Activated T-helper 1 cell treated with anti-CD3 and anti-CD28 coated beads, Interleukin-12 subunit alpha, Interleukin-12 subunit beta, Interleukin-2, Interleukin-4 antibody, amounts not matched to agents 30 ng/mL and 10 ng/mL and 1 ng/mL, durations not matched to agents 14 hours and 24 hours and 36 hours (primary cell): Measurements from ENCODE around the gene COX11. TPM values are rescaled to one million over a fixed set of nuclear protein-coding genes. Genes with fewer than 3 reads are reported as not detected.

Experiments used
- DNase-seq: peaks from one replicate; pipeline ENCODE4 v3.0.0; 2021; ENCODE audit warnings: low spot score
- H3K27ac Mint-ChIP-seq: one replicate; pipeline ENCODE4 v1.8.0; 2021; ENCODE audit warnings: mild to moderate bottlenecking, mixed read lengths
- H3K27me3 Mint-ChIP-seq: one replicate; pipeline ENCODE4 v1.8.0; 2022; ENCODE audit warnings: mild to moderate bottlenecking, moderate library complexity, mixed read lengths; ENCODE audit not compliant: insufficient read depth
- H3K36me3 Mint-ChIP-seq: one replicate; pipeline ENCODE4 v1.8.0; 2021; ENCODE audit warnings: low read depth, mixed read lengths
- H3K4me1 Mint-ChIP-seq: one replicate; pipeline ENCODE4 v1.8.0; 2021; ENCODE audit warnings: low read depth, mixed read lengths
- H3K4me3 Mint-ChIP-seq: one replicate; pipeline ENCODE4 v1.8.0; 2021; ENCODE audit warnings: mild to moderate bottlenecking, moderate library complexity, mixed read lengths
- H3K9me3 Mint-ChIP-seq: one replicate; pipeline ENCODE4 v1.8.0; 2021; ENCODE audit warnings: mixed read lengths
- intact Hi-C: fragments of 100-400 bp; cut with micrococcal nuclease; formaldehyde crosslinking; loops from one replicate; pipeline ENCODE4 v1.15.1; 2024
- total RNA-seq: library from RNA; stranded (reverse); gene quantifications from 2 replicates; pipeline ENCODE4 v1.2.3, GENCODE V29; 2022

Gene COX11
- total RNA-seq, 1 donor from 2014 or later: 45.0 TPM

GRCh38 chr17:54977744-54978143 is 9.3 kb upstream of the COX11 start:
- intact Hi-C loops: no loop called here
- Mint-ChIP-seq H3K4me1 (peaks cover 6% of the 10 kb centered on the region), H3K9me3 (peaks cover 19% of the 10 kb centered on the region), H3K27me3 (peaks cover 2% of the 10 kb centered on the region), H3K36me3 (peaks cover 2% of the 10 kb centered on the region), H3K27ac (no peak overlapping the region), H3K4me3 (no peak overlapping the region)
- no peak for DNase-seq

GRCh38 chr17:54976316-54976715 is 7.9 kb upstream of the COX11 start:
- peaks cover 15% of the 10 kb centered on the region for H3K9me3 Mint-ChIP-seq
- intact Hi-C loops: no loop called here

GRCh38 chr17:54974759-54975158 is 6.3 kb upstream of the COX11 start:
- Mint-ChIP-seq H3K36me3 (peaks cover 2% of the 10 kb centered on the region), H3K9me3 (peaks cover 7% of the 10 kb centered on the region), H3K27me3 (peaks cover 2% of the 10 kb centered on the region), H3K4me1 (peaks cover 11% of the 10 kb centered on the region), H3K27ac (no peak overlapping the region), H3K4me3 (no peak overlapping the region)
- no peak for DNase-seq
- intact Hi-C loops: no loop called here

More at GRCh38 chr17:54976316-54976715, 7.9 kb upstream of the COX11 start:
- peaks cover 2% of the 10 kb centered on the region for H3K27me3 Mint-ChIP-seq
- no peak overlapping the region for H3K4me3 Mint-ChIP-seq
- H3K27ac Mint-ChIP-seq: no peak overlapping the region
- DNase-seq: no peak
- peaks cover 11% of the 10 kb centered on the region for H3K4me1 Mint-ChIP-seq
- H3K36me3 Mint-ChIP-seq: peaks cover 2% of the 10 kb centered on the region

- H3K4me1 Mint-ChIP-seq: peaks cover 4% of the 10 kb centered on the region
- no peaks in the 10 kb centered on the region for H3K9me3 Mint-ChIP-seq
- intact Hi-C loops: no loop called here
- no peak for DNase-seq
- H3K36me3 Mint-ChIP-seq: no peaks in the 10 kb centered on the region
- H3K27me3 Mint-ChIP-seq: peaks cover 2% of the 10 kb centered on the region
- no peak overlapping the region for H3K27ac Mint-ChIP-seq
- H3K4me3 Mint-ChIP-seq: no peak overlapping the region
Observed at GRCh38 chr17:54972406-54973138, 4.1 kb upstream of the COX11 start.

- no peak for DNase-seq
- Mint-ChIP-seq H3K36me3 (no peaks in the 10 kb centered on the region), H3K27ac (no peak overlapping the region), H3K4me3 (no peak overlapping the region), H3K9me3 (no peaks in the 10 kb centered on the region), H3K4me1 (peaks cover 8% of the 10 kb centered on the region), H3K27me3 (peaks cover 2% of the 10 kb centered on the region)
- intact Hi-C loops: no loop called here
Observed at GRCh38 chr17:54971901-54972300, 3.4 kb upstream of the COX11 start.

GRCh38 chr17:54971147-54971546 is 2.7 kb upstream of the COX11 start:
- no peaks in the 10 kb centered on the region for H3K9me3 Mint-ChIP-seq
- H3K4me3 Mint-ChIP-seq: no peak overlapping the region
- H3K27me3 Mint-ChIP-seq: peaks cover 2% of the 10 kb centered on the region
- intact Hi-C loops: no loop called here
- peaks cover 16% of the 10 kb centered on the region for H3K4me1 Mint-ChIP-seq
- H3K27ac Mint-ChIP-seq: no peak overlapping the region
- DNase-seq: no peak
- no peaks in the 10 kb centered on the region for H3K36me3 Mint-ChIP-seq

- Mint-ChIP-seq H3K36me3 (peaks cover 4% of the 10 kb centered on the region), H3K27me3 (peaks cover under 1% of the 10 kb centered on the region), H3K4me3 (peak overlapping the region; percentile 11), H3K9me3 (no peaks in the 10 kb centered on the region), H3K27ac (no peak overlapping the region), H3K4me1 (peaks cover 20% of the 10 kb centered on the region)
- intact Hi-C loops: loop anchor here (1.0 to 2.0 kb wide), 2 partner anchors 294 to 781 kb away; partner anchors contain the start of genes HLF and PCTP
- DNase-seq: no peak
Observed at GRCh38 chr17:54969658-54970572, 1.5 kb upstream of the COX11 start.

- peak; percentile 24 for DNase-seq
- H3K4me1 Mint-ChIP-seq: peaks cover 20% of the 10 kb centered on the region
- no peak overlapping the region for H3K4me3 Mint-ChIP-seq
- no peaks in the 10 kb centered on the region for H3K27me3 Mint-ChIP-seq
- H3K9me3 Mint-ChIP-seq: no peaks in the 10 kb centered on the region
- intact Hi-C loops: loop anchor here (1.0 to 2.0 kb wide), 8 partner anchors 69 to 782 kb away; partner anchors contain the start of genes HLF and PCTP
- H3K36me3 Mint-ChIP-seq: peaks cover 4% of the 10 kb centered on the region
- H3K27ac Mint-ChIP-seq: no peak overlapping the region
Observed at GRCh38 chr17:54968988-54969332, 506 bp upstream of the COX11 start.

- intact Hi-C loops: loop anchor here (1.0 to 2.0 kb wide), 8 partner anchors 67 to 783 kb away; partner anchors contain the start of genes PCTP and TOM1L1
- H3K4me1 Mint-ChIP-seq: peaks cover 20% of the 10 kb centered on the region
- no peak overlapping the region for H3K4me3 Mint-ChIP-seq
- no peak for DNase-seq
- no peaks in the 10 kb centered on the region for H3K27me3 Mint-ChIP-seq
- no peak overlapping the region for H3K27ac Mint-ChIP-seq
- H3K9me3 Mint-ChIP-seq: no peaks in the 10 kb centered on the region
- H3K36me3 Mint-ChIP-seq: peaks cover 6% of the 10 kb centered on the region
Observed at GRCh38 chr17:54967621-54968261, 713 bp downstream of the COX11 start.

- no peaks in the 10 kb centered on the region for H3K4me1 Mint-ChIP-seq
- DNase-seq: no peak
- intact Hi-C loops: no loop called here
- H3K36me3 Mint-ChIP-seq: peaks cover 19% of the 10 kb centered on the region
- no peaks in the 10 kb centered on the region for H3K27me3 Mint-ChIP-seq
- no peak overlapping the region for H3K4me3 Mint-ChIP-seq
- no peak overlapping the region for H3K27ac Mint-ChIP-seq
- H3K9me3 Mint-ChIP-seq: no peaks in the 10 kb centered on the region
Observed at GRCh38 chr17:54956791-54957190, 11.7 kb downstream of the COX11 start.

- H3K4me3 Mint-ChIP-seq: no peak overlapping the region
- peaks cover 3% of the 10 kb centered on the region for H3K27me3 Mint-ChIP-seq
- H3K36me3 Mint-ChIP-seq: no peaks in the 10 kb centered on the region
- no peak overlapping the region for H3K27ac Mint-ChIP-seq
- intact Hi-C loops: no loop called here
- no peak for DNase-seq
- H3K9me3 Mint-ChIP-seq: no peaks in the 10 kb centered on the region
- H3K4me1 Mint-ChIP-seq: peaks cover 6% of the 10 kb centered on the region
Observed at GRCh38 chr17:54951286-54951685, 17.2 kb downstream of the COX11 start.

- no peak overlapping the region for H3K27ac Mint-ChIP-seq
- no peaks in the 10 kb centered on the region for H3K9me3 Mint-ChIP-seq
- peaks cover 6% of the 10 kb centered on the region for H3K4me1 Mint-ChIP-seq
- no peak overlapping the region for H3K4me3 Mint-ChIP-seq
- no peak for DNase-seq
- no peaks in the 10 kb centered on the region for H3K36me3 Mint-ChIP-seq
- intact Hi-C loops: no loop called here
- peaks cover 5% of the 10 kb centered on the region for H3K27me3 Mint-ChIP-seq
Observed at GRCh38 chr17:54950116-54950515, 18.3 kb downstream of the COX11 start.
